GM21723 (cell line): ENCODE data around the gene CRELD1.
"Not testable (repeated sequence)": the region's sequence is repeated elsewhere in the genome, so short reads cannot be mapped to it uniquely, and the experiment has no call there.

Experiments used
- ATAC-seq: cut with Tn5 transposase; IDR thresholded peaks from one replicate; pipeline ENCODE4 v1.9.1; 2021; ENCODE audit warnings: mild to moderate bottlenecking, moderate library complexity; ENCODE audit not compliant: unreplicated experiment

CRELD1 gene

GRCh38 chr3:9933561-9934234 lies at the start of gene CRELD1:
TSS of gene CRELD1 (plus strand) at chr3:9933834. CDS start at chr3:9934439, 605 bp downstream.
- peak; percentile 92 for ATAC-seq

GRCh38 chr3:9884555-9885165 lies 49.0 kb upstream of the CRELD1 start:
- ATAC-seq, result no peak

DNA sequence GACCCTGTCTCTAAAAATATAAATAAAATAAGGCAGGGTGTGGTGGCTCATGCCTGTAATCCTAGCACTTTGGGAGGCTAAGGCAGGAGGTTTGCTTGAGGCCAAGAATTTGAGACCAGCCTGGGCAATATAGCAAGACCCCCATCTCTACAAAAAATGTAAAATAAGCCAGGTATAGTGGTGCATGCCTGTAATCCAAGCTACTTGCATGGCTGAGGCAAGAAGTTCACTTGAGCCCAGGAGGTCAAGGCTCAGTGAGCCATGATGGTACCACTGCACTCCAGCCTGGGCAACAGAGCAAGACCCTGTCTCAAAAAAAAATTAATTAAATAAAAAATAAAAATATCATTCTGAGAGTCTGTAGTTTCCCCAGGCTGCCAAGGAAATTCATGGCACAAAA lies 47.3 kb upstream of the CRELD1 start:
- no peak for ATAC-seq

DNA sequence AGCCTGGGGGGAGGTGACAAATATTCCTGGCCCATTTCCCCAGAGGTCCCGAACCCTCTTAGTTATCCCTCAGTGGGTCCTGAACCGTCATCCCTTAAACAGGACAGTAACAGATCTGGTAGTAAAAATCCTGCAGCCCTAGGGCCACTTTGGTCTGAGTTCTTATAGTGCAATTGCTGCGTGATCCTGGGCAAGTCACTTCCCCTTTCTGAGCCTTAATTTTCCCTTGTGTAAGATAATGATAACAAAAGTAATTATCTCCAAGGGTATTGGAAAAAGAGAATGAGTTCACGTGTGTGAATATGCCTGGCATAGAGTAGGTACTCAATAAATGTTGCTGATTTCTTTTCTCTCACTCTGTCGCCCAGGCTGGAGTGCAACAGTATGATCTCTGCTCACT lies 46.2 kb upstream of the CRELD1 start:
- no peak for ATAC-seq

DNA sequence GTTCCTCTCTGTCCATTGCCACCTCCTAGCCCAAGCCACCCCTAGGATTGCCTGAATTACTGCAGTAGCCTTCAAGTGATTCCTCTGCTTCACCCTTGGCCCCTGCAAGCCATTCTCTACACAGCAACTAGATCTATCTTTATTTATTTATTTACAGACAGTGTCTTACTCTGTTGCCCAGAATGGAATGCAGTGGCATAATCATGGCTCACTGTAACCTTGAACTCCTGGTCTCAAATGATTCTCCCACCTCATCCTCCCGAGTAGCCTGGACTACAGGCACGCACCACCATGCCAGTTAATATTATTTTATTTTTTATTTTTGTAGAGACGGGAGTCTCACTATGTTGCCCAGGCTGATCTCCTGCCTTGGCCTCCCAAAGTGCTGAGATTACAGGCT lies 45.1 kb upstream of the CRELD1 start:
- no peak for ATAC-seq

DNA sequence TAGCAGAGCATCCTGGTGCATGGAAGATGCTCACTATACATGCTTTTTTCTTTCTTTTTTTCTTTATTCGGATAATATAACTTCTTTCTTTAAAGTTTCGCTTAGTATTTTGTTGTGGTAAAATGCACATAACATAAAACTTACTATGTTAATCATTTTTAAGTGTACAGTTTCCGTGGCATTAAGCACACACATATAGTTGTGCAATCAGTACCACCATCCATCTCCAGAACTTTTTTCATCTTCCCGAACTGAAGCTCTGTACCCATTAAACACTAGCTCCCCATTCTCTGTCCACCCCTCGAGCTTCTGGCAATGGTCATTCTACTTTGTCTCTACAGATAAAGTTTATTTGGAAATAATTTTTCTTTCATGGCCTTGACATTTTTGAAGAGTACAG lies 44.2 kb upstream of the CRELD1 start:
- no peak for ATAC-seq

- ATAC-seq, result peak; percentile 79
Observed at GRCh38 chr3:9890249-9891071, 43.2 kb upstream of the CRELD1 start, which contains the start of gene JAGN1. TSS of gene JAGN1 (plus strand) at chr3:9890610. CDS start at chr3:9890723, 113 bp downstream.

DNA sequence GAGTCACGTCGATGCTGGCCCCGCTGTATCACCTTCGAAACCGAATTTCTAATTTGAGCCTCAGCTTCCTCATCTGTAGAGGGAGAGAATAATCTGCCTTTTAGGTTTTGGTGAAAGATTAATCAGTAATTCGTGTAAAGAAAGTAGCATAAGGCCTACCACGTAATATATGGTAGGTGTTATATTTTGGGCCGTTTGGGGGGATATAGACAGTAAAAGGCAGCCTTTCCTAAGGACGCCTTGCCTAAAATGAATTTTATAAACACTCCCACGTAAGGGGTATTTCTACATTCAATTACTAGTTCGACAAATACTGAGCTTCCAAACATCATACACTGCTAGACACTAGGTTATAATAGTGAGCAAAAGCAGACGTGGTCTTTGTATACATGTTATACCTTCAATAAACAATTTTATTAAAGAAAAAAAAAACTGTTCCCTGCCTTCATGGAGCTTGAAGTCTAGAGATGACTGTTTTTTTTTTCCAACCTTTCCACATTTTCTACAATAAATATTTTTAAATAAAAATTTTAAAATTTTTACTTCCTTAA lies 42.5 kb upstream of the CRELD1 start:
- ATAC-seq, result no peak

DNA sequence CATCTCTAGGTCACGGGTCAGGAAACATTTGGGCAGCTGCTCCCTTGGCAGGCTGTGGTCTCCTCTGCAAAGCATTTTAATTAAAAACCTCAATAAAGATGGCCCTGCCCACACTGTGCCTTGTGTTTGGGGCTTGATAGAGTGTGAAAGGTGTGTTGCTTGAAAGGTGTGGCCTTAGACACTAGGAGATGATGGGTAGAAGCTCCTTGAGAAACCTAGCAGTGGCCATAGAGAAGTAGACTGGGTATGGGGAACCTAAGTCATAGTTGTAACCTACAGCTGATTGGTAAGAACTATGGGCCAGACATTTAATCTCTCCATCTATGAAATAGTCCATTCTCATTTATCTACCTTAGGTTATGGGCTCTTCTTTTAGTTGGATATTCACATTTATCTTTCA lies 39.9 kb upstream of the CRELD1 start:
- no peak for ATAC-seq

- ATAC-seq, result not testable (repeated sequence)
Observed at GRCh38 chr3:9895715-9896114, 37.9 kb upstream of the CRELD1 start.

- ATAC-seq, result not testable (repeated sequence)
Observed at GRCh38 chr3:9896755-9897407, 36.8 kb upstream of the CRELD1 start.

DNA sequence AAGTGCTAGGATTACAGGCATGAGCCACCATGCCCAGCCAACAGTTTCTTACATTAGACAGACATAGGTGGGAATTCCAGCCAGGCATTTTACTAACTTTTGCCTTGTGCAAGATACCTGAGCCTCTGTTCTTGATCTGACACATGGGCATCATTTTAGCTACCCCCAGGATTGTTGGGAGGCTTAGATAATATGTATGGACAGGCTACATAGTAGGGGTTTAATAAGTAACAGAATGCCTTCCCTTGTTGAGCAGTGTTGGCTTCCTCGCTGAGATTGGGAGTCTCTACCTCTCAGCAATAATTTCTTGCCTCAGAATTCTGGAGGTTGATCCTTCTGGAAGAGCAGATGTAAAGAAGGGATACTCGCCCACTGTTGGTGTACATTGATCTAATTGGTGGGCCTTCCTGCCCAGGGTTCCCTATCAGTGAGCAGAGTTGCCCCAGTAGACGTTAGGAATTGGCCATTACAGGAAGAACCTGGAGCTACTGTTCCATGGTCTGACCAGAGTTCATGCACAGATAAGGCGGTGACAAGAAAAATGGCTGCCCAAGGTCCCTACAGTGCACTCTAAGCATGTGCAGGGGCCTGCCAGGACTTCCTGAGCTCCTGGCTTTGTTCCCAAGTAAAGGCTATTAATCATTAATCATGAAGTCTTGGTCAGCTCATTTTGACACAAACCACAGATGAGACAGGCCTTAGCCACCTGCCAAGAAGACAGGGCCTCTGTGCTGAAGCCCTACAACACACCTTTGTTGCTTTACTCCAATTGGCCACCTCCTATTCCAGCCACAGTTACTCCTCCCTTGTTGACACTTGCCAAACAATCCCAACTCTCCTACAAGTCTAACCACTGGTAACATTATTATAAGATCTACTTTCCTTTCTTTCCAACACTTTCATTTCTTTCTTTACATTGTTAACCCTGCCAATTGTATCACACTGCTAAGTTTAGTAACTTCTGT lies 35.9 kb upstream of the CRELD1 start:
- ATAC-seq, result no peak

- ATAC-seq, result no peak
Observed at GRCh38 chr3:9898467-9899241, 35.0 kb upstream of the CRELD1 start.

DNA sequence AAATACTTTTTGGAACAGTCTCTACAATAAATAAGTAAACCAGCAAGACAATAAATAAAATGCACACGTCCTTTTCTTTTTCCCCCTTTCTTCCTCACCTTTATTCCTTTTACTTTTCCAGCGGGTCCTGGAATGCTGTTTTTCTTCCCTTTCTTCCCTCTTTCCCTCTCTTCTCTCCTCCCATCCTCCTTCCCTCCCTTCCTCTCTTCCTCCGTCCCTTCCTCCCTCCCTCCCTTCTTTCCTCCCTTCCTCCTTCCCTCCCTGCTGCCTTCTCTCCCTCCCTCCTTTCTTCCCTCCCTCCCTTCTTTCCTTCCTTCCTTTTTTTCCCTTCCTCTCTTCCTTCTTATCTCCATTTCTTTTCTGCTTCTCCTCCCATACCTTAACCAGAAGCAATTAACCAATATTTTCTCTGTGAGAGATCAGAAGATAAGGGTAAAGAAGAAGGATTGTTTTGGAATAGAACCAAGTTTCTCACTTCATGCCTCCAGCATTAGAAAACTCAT lies 34.3 kb upstream of the CRELD1 start:
- ATAC-seq, result no peak

DNA sequence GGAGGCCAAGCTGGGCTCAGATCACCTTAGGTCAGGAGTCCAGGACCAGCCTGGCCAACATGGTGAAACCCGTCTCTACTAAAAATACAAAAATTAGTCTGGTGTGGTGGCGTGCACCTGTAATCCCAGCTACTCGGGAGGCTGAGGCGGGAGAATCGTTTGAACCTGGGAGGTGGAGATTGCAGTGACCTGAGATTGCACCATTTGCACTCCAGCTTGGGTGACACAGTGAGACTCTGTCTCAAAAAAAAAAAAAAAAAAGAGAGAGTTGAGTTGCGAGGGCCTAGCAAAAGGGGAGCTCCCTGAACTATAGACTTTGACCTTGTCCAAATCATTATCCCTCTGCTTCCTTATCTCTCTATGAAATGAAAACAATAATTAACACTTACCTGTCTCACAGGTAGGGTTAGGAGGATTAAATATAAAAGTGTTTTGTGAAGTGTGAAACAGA lies 32.6 kb upstream of the CRELD1 start:
- ATAC-seq, result not testable (repeated sequence)

DNA sequence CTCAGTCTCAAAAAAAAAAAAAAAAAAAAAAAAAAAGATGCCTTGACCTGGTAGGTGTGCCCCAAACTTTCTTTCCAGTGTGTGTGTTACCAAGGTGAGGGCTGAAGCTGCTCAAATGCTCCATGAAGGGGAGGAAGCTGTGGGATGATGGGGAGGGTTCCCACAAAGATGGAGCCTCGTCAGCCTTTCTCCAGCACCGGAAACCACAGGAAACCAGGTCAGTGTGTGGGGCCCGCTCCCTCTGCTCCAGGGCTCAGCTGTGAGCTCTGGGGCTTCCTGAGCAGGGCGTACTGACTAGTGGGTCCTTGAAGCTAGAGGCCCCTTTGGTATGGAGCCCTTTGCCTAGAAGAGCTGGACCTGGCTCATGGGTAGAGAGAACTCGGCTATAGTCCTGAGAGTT lies 31.7 kb upstream of the CRELD1 start:
- ATAC-seq, result no peak

- no peak for ATAC-seq
Observed at GRCh38 chr3:9902372-9903237, 31.0 kb upstream of the CRELD1 start, which contains the start of gene IL17RE. TSS of gene IL17RE (plus strand) at chr3:9902848. CDS start at chr3:9902933, 85 bp downstream.

- ATAC-seq, result no peak
Observed at GRCh38 chr3:9903238-9903624, 30.4 kb upstream of the CRELD1 start.
